Breast epithelium (tissue), 3 donors: Measurements from ENCODE around the gene ZNF329.

ENCODE experiments used
- CTCF ChIP-seq, 3 donors: fragments of 450-650 bp; IDR thresholded peaks; one replicate each; pipeline ENCODE4 v1.5.1; 2016 to 2017; ENCODE audit warnings: antibody characterized with exemption in 3 of 3, mild to moderate bottlenecking in 3 of 3, moderate library complexity in 3 of 3
- POLR2AphosphoS5 ChIP-seq, 3 donors: sonication (generic); formaldehyde crosslinking; IDR thresholded peaks; one replicate each; pipeline ENCODE4 v1.6.1; 2017; ENCODE audit warnings: antibody characterized with exemption in 3 of 3

DNA sequence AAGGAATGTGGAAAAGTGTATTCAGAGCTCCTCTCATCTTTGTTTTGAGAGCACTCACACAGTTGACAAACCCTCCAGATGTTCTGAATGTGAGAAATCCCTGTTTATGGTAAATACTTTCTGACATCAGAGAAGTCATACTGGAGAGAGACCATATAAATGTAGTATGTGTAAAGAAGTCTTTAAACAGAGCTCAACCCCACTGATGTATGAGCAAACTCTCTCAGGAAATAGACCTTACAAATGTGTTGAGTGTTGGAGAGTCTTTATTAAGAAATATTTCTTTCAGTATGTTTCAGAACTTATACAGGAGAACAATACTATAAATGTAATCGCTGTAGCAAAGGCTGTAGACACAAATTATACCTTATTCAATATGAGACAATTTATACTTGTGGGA is 15.7 kb upstream of the ZNF329 start:
- TF ChIP-seq CTCF (IDR thresholded peaks at IDR 0.05) = no peak
- no peak for TF ChIP-seq POLR2AphosphoS5 (IDR thresholded peaks at IDR 0.05)
